ENCODE measurements around the gene MBP.

Gene MBP

DNA sequence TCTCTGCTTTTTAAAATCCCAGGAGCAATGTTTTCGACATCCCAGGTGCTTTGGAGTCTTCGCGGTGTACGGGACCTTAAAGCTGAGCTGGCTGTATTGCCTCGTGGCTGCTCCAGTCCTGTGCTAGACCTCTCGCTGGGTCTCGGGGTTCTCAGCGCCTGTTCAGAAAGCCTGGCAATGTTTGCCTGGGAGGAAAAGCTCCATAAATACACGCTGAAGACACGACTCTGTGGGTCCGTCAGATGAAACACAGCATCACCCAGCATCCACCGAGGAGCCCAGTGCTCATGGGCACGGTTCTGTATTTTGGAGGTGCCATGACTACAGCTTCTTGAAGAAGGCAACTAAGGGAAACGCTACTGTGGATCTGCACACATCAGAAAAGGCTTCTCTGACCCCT lies 21.6 kb downstream of the MBP start:
- TF ChIP-seq PPARA (CRISPR knock-in tag; IDR thresholded peaks at IDR 0.05; ENCODE audit: borderline replicate concordance) = no peak
- TF ChIP-seq ZNF565 (CRISPR knock-in tag; conservative IDR thresholded peaks at IDR 0.05; ENCODE audit: low read depth) = no peak
- TF ChIP-seq, protein P1, sequence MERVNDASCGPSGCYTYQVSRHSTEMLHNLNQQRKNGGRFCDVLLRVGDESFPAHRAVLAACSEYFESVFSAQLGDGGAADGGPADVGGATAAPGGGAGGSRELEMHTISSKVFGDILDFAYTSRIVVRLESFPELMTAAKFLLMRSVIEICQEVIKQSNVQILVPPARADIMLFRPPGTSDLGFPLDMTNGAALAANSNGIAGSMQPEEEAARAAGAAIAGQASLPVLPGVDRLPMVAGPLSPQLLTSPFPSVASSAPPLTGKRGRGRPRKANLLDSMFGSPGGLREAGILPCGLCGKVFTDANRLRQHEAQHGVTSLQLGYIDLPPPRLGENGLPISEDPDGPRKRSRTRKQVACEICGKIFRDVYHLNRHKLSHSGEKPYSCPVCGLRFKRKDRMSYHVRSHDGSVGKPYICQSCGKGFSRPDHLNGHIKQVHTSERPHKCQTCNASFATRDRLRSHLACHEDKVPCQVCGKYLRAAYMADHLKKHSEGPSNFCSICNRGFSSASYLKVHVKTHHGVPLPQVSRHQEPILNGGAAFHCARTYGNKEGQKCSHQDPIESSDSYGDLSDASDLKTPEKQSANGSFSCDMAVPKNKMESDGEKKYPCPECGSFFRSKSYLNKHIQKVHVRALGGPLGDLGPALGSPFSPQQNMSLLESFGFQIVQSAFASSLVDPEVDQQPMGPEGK (CRISPR knock-in tag; IDR thresholded peaks at IDR 0.05; ENCODE audit: borderline replicate concordance) = no peak
- no peak for TF ChIP-seq ZNF8 (CRISPR knock-in tag; IDR thresholded peaks at IDR 0.05)
- TF ChIP-seq ZC3H10 (CRISPR knock-in tag; IDR thresholded peaks at IDR 0.05) = no peak
- TF ChIP-seq BACH2 (CRISPR knock-in tag; IDR thresholded peaks at IDR 0.05; ENCODE audit: borderline replicate concordance) = no peak
- TF ChIP-seq TCF4 (CRISPR knock-in tag; IDR thresholded peaks at IDR 0.05; ENCODE audit: borderline replicate concordance) = no peak
- no peak for TF ChIP-seq TOX (CRISPR knock-in tag; IDR thresholded peaks at IDR 0.05; ENCODE audit: borderline replicate concordance)
- TF ChIP-seq, protein P2, sequence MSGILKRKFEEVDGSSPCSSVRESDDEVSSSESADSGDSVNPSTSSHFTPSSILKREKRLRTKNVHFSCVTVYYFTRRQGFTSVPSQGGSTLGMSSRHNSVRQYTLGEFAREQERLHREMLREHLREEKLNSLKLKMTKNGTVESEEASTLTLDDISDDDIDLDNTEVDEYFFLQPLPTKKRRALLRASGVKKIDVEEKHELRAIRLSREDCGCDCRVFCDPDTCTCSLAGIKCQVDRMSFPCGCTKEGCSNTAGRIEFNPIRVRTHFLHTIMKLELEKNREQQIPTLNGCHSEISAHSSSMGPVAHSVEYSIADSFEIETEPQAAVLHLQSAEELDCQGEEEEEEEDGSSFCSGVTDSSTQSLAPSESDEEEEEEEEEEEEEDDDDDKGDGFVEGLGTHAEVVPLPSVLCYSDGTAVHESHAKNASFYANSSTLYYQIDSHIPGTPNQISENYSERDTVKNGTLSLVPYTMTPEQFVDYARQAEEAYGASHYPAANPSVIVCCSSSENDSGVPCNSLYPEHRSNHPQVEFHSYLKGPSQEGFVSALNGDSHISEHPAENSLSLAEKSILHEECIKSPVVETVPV (CRISPR knock-in tag; IDR thresholded peaks at IDR 0.05) = no peak
- TF ChIP-seq, protein P3, sequence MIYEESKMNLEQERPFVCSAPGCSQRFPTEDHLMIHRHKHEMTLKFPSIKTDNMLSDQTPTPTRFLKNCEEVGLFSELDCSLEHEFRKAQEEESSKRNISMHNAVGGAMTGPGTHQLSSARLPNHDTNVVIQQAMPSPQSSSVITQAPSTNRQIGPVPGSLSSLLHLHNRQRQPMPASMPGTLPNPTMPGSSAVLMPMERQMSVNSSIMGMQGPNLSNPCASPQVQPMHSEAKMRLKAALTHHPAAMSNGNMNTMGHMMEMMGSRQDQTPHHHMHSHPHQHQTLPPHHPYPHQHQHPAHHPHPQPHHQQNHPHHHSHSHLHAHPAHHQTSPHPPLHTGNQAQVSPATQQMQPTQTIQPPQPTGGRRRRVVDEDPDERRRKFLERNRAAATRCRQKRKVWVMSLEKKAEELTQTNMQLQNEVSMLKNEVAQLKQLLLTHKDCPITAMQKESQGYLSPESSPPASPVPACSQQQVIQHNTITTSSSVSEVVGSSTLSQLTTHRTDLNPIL (CRISPR knock-in tag; IDR thresholded peaks at IDR 0.05; ENCODE audit: low read depth) = no peak
- TF ChIP-seq CSDC2 (CRISPR knock-in tag; IDR thresholded peaks at IDR 0.05) = no peak
- TF ChIP-seq, protein P4, sequence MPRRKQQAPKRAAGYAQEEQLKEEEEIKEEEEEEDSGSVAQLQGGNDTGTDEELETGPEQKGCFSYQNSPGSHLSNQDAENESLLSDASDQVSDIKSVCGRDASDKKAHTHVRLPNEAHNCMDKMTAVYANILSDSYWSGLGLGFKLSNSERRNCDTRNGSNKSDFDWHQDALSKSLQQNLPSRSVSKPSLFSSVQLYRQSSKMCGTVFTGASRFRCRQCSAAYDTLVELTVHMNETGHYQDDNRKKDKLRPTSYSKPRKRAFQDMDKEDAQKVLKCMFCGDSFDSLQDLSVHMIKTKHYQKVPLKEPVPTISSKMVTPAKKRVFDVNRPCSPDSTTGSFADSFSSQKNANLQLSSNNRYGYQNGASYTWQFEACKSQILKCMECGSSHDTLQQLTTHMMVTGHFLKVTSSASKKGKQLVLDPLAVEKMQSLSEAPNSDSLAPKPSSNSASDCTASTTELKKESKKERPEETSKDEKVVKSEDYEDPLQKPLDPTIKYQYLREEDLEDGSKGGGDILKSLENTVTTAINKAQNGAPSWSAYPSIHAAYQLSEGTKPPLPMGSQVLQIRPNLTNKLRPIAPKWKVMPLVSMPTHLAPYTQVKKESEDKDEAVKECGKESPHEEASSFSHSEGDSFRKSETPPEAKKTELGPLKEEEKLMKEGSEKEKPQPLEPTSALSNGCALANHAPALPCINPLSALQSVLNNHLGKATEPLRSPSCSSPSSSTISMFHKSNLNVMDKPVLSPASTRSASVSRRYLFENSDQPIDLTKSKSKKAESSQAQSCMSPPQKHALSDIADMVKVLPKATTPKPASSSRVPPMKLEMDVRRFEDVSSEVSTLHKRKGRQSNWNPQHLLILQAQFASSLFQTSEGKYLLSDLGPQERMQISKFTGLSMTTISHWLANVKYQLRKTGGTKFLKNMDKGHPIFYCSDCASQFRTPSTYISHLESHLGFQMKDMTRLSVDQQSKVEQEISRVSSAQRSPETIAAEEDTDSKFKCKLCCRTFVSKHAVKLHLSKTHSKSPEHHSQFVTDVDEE (CRISPR knock-in tag; IDR thresholded peaks at IDR 0.05) = no peak
- TF ChIP-seq, protein P5, sequence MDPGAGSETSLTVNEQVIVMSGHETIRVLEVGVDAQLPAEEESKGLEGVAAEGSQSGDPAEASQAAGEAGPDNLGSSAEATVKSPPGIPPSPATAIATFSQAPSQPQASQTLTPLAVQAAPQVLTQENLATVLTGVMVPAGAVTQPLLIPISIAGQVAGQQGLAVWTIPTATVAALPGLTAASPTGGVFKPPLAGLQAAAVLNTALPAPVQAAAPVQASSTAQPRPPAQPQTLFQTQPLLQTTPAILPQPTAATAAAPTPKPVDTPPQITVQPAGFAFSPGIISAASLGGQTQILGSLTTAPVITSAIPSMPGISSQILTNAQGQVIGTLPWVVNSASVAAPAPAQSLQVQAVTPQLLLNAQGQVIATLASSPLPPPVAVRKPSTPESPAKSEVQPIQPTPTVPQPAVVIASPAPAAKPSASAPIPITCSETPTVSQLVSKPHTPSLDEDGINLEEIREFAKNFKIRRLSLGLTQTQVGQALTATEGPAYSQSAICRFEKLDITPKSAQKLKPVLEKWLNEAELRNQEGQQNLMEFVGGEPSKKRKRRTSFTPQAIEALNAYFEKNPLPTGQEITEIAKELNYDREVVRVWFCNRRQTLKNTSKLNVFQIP (CRISPR knock-in tag; IDR thresholded peaks at IDR 0.05; ENCODE audit: borderline replicate concordance, low read depth) = no peak
- TF ChIP-seq RARB (CRISPR knock-in tag; IDR thresholded peaks at IDR 0.05) = no peak
- TF ChIP-seq SNAI2 (CRISPR knock-in tag; IDR thresholded peaks at IDR 0.05) = no peak
- TF ChIP-seq ISL1 (CRISPR knock-in tag; IDR thresholded peaks at IDR 0.05) = no peak
- TF ChIP-seq GLIS3 (CRISPR knock-in tag; IDR thresholded peaks at IDR 0.05) = no peak
- TF ChIP-seq ARNTL (CRISPR knock-in tag; IDR thresholded peaks at IDR 0.05; ENCODE audit: borderline replicate concordance, low read depth) = no peak
- no peak for TF ChIP-seq ZNF70 (CRISPR knock-in tag; IDR thresholded peaks at IDR 0.05)
- ATAC-seq = no peak

DNA sequence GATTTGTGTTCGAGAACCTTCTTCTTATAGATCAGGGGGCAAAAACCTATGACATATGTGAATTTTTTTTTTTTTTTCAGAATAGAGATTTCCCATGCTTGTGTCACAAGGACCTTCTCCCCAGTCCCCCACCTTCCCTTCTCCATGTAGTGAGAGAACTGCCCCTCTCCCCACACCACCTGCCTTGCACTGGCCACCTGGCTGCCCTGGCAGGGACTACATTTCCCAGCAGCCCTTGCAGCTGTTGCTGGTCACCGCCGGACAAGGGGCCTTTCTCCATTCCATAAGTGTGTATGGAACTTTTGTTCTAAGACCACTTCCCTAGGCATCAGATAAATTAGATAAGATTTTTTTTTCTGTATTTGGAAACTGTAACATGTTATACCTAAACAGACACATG lies 22.2 kb downstream of the MBP start:
- no peak for ATAC-seq
- TF ChIP-seq, protein P3 (CRISPR knock-in tag; IDR thresholded peaks at IDR 0.05; ENCODE audit: low read depth) = no peak
- TF ChIP-seq ZNF565 (CRISPR knock-in tag; conservative IDR thresholded peaks at IDR 0.05; ENCODE audit: low read depth) (no peak), ZC3H10 (CRISPR knock-in tag; IDR thresholded peaks at IDR 0.05) (no peak), RARB (CRISPR knock-in tag; IDR thresholded peaks at IDR 0.05) (no peak), TOX (CRISPR knock-in tag; IDR thresholded peaks at IDR 0.05; ENCODE audit: borderline replicate concordance) (no peak), SNAI2 (CRISPR knock-in tag; IDR thresholded peaks at IDR 0.05) (no peak), PPARA (CRISPR knock-in tag; IDR thresholded peaks at IDR 0.05; ENCODE audit: borderline replicate concordance) (no peak), ZNF70 (CRISPR knock-in tag; IDR thresholded peaks at IDR 0.05) (no peak), ARNTL (CRISPR knock-in tag; IDR thresholded peaks at IDR 0.05; ENCODE audit: borderline replicate concordance, low read depth) (no peak), OSR1 (CRISPR knock-in tag; IDR thresholded peaks at IDR 0.05) (no peak)
- TF ChIP-seq, protein P1 (CRISPR knock-in tag; IDR thresholded peaks at IDR 0.05; ENCODE audit: borderline replicate concordance) = no peak
- TF ChIP-seq, protein P4 (CRISPR knock-in tag; IDR thresholded peaks at IDR 0.05) = no peak

All from SK-N-SH treated with all-trans-retinoic acid at 6 μM for 48 hours (cell line).